Gastrocnemius medialis (tissue), 4 donors: ENCODE data around the gene PLEKHA5.

ENCODE experiments used
- POLR2A ChIP-seq, 2 donors: fragments of 450-650 bp; IDR thresholded peaks; one replicate each; pipeline ENCODE4 v1.6.1; 2017; ENCODE audit warnings: antibody characterized with exemption in 2 of 2, mild to moderate bottlenecking in 2 of 2, moderate library complexity in 2 of 2
- TF ChIP-seq, protein P1 (sequence below), 5 experiments: fragments of 450-650 bp in 3 of 5; fragments of 200-600 bp in 2 of 5; sonication (generic) in 2 of 5; IDR thresholded peaks in 4 of 5; conservative IDR thresholded peaks in 1 of 5; 1 replicate in 4 of 5; 2 replicates in 1 of 5; pipeline ENCODE4 v1.5.1; 2016 to 2019; ENCODE audit warnings: antibody characterized with exemption in 5 of 5, mild to moderate bottlenecking in 3 of 5, moderate library complexity in 3 of 5

- TF ChIP-seq, protein P1, sequence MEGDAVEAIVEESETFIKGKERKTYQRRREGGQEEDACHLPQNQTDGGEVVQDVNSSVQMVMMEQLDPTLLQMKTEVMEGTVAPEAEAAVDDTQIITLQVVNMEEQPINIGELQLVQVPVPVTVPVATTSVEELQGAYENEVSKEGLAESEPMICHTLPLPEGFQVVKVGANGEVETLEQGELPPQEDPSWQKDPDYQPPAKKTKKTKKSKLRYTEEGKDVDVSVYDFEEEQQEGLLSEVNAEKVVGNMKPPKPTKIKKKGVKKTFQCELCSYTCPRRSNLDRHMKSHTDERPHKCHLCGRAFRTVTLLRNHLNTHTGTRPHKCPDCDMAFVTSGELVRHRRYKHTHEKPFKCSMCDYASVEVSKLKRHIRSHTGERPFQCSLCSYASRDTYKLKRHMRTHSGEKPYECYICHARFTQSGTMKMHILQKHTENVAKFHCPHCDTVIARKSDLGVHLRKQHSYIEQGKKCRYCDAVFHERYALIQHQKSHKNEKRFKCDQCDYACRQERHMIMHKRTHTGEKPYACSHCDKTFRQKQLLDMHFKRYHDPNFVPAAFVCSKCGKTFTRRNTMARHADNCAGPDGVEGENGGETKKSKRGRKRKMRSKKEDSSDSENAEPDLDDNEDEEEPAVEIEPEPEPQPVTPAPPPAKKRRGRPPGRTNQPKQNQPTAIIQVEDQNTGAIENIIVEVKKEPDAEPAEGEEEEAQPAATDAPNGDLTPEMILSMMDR (IDR thresholded peaks at IDR 0.05 in 4 of 5, conservative IDR thresholded peaks at IDR 0.05 in 1 of 5), result no peak
- TF ChIP-seq POLR2A (IDR thresholded peaks at IDR 0.05), result no peak
Observed at GRCh38 chr12:19230896-19231295, 101.4 kb downstream of the PLEKHA5 start.
